CD4-positive, alpha-beta T cell treated with Interleukin-15 for 4 hours (primary cell): Measurements from ENCODE around the gene ZMIZ2.
"Not testable (repeated sequence)": the region's sequence is repeated elsewhere in the genome, so short reads cannot be mapped to it uniquely, and the experiment has no call there.

ENCODE experiments used
- DNase-seq: peaks from one replicate; pipeline ENCODE4 v3.0.0-alpha.2; 2020; ENCODE audit warnings: low spot score

Gene ZMIZ2

GRCh38 chr7:44803828-44804519 lies 55.3 kb downstream of the ZMIZ2 start:
- DNase-seq = not testable (repeated sequence)

- DNase-seq = no peak
Measured at GRCh38 chr7:44805950-44806349, 57.3 kb downstream of the ZMIZ2 start.

GRCh38 chr7:44808914-44809393 lies 60.3 kb downstream of the ZMIZ2 start:
- DNase-seq = no peak

- no peak for DNase-seq
Measured at GRCh38 chr7:44811093-44811492, 62.4 kb downstream of the ZMIZ2 start.

- no peak for DNase-seq
Measured at GRCh38 chr7:44811571-44811970, 62.9 kb downstream of the ZMIZ2 start.

GRCh38 chr7:44814919-44815318 lies 66.3 kb downstream of the ZMIZ2 start:
- no peak for DNase-seq

- DNase-seq = no peak
Measured at GRCh38 chr7:44819292-44819691, 70.6 kb downstream of the ZMIZ2 start.
